ENCODE measurements around the gene SYT7.

SYT7 gene

GRCh38 chr11:61515686-61516085 lies 65.2 kb downstream of the SYT7 start:
- no peak for FAIRE-seq

- no peak for FAIRE-seq
These were observed 66.6 kb downstream of the SYT7 start for GRCh38 chr11:61514050-61514917.

GRCh38 chr11:61513143-61513765 lies 67.6 kb downstream of the SYT7 start:
- no peak for FAIRE-seq

DNA sequence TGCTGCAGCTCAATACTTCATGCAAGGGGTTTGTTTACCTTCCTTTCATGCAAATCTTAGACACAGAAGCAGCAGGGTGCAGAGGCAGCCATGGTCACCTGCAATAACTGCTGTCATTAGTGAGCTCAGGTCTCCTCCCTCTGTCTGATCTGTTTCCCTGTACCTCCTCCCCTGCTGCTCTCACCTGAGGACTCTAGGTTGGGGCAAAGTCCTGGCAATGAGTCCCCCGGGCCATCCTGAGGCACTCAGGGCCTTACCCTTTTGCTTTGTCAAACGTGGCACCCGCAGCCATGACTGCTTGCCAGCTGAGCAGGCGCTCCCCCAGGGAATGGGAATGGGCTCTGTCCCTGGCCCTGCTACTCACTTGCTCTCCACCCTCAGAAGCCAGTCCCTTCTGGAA lies 68.4 kb downstream of the SYT7 start:
- no peak for FAIRE-seq

- no peak for FAIRE-seq
These were observed 69.5 kb downstream of the SYT7 start for GRCh38 chr11:61511383-61511782.

DNA sequence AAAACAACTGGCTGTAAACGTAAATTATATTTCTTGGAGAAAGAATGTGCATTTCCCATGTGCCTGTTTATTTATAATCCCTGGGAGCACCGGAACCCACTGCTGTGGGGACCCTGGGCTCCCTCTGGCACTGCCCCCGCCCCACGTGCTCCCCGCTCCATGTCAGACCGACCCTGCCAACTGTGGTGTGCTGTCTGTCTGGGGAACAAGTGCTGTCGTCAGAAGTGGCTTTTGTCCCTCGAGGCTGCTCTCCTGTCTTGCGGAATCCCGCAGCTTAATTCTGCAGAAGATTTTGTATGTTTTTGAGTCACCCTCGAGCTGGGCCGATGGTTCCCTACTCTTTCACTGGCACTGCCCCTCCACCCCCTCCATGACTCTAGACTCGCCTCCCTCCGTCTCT lies 69.9 kb downstream of the SYT7 start:
- no peak for FAIRE-seq

DNA sequence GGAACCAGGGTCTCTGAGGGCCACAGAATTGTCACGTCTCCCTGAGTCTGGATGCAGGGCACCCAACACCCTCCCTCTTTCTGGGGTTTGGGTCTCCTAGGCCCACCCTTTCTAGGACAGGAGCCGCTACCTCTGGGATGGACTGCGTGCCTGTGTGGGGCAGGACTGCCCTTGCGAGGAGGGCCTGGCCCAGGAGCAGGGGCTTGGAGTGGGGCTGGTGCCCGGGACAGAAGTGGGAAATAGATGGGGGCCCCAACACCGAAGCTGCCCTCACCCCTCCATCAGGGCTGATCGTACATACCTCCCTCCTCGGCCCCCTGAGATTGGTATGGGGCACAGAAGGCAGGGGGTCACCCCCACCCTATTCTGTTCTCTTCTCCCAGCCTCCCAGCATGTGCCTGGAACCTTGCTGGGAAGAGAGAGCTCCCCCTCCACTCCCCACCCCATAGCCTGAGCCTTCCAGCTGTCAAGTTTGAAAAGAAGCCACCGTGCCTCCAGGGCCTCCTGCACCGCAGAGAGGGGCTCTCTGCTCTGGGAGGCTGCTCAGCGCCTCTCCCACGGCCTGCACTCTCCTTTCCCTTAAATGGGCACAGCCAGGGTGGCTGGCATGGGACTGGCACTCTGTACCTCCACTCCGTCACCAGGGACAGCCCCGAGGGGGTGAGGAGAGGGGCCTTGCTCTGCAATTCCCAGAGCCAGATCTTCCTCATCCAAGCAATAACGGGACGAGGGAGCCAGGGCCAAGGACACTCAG lies 70.5 kb downstream of the SYT7 start:
- FAIRE-seq, result no peak

DNA sequence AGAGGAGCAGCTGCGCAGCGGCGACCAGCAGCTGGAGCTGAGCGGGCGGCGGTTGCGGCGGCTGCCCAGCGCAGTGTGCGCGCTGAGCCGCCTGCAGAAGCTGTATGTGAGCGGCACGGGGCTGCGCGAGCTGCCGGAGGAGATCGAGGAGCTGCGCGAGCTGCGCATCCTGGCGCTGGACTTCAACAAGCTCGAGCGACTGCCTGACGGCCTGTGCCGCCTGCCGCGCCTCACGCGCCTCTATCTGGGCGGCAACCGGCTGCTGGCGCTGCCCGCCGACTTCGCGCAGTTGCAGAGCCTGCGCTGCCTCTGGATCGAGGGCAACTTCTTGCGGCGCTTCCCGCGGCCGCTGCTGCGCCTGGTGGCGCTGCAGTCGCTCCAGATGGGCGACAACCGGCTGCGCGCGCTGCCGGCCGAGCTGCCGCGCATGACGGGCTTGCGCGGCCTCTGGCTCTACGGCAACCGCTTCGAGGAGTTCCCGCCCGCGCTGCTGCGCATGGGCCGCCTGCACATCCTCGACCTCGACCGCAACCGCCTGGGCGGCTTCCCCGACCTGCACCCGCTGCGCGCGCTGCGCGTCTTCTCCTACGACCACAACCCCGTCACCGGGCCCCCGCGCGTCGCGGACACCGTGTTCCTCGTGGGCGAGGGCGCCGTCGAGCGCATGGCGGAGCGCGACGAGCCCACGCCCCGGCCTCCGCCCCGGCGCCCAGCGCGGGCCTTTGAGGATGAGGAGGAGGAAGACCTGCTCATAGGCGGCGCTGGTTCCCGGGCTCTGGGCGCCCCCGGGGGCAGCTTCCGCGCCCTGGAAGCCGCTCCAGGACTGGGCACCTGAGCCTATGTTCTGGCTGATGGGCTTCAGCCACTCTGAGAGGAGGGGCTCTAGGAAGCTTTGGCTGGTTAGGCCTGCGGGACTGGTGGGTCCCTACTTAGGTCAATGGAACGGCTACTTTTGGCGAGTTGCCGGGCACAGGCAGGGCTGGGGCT lies 71.5 kb downstream of the SYT7 start:
- no peak for FAIRE-seq

- no peak for FAIRE-seq
These were observed 72.7 kb downstream of the SYT7 start, which contains the start of gene LRRC10B for GRCh38 chr11:61507962-61508861. LRRC10B (plus strand) TSS chr11:61508749; CDS start chr11:61508999, 250 bp downstream.

- FAIRE-seq, result no peak
These were observed 73.7 kb downstream of the SYT7 start for GRCh38 chr11:61507012-61507768.

DNA sequence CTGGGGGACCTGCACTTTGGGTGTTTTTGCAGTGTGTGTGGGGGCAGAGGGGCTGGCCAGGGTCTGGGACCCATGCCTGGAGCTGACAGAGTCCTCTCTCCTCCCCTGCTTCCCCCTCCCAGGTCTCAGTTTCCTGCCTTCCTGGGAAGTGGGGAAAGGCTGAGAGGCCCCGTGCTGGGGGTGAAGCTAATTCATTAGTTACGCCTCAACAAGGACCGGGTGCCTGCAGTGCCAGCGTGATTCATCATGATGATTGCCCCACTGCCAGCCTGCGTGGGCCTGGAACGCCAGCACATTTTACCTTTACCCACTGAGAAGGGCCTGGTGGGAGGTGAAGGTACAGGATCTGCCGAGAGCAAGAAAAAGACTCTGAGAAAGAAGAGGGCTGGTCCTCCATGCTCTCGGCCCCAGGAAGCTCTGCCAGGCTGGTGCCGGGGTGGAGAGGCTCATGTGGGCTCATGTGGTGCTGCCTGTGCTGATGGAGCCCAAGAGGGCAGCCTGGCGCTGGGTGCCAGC lies 75.2 kb downstream of the SYT7 start:
- no peak for FAIRE-seq

DNA sequence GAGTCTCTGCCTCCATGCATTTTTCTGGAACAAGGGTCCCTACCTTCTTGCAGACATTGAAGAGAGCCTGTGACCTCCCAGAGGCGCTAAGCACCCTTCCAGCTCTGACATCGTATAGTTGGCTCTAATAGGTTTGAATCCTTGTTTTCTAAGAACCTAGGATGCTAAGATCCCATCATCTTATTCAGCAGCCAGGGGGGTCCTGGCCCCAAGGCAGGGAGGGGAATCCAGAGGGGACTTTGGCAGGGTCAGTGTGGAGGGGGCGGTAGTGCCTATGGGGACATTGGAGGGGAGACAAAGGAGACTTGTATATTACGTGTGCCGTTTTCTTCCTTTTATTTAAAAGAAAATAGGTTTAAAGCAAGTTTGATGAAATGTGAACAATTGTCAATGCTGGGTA lies 75.8 kb downstream of the SYT7 start:
- no peak for FAIRE-seq

DNA sequence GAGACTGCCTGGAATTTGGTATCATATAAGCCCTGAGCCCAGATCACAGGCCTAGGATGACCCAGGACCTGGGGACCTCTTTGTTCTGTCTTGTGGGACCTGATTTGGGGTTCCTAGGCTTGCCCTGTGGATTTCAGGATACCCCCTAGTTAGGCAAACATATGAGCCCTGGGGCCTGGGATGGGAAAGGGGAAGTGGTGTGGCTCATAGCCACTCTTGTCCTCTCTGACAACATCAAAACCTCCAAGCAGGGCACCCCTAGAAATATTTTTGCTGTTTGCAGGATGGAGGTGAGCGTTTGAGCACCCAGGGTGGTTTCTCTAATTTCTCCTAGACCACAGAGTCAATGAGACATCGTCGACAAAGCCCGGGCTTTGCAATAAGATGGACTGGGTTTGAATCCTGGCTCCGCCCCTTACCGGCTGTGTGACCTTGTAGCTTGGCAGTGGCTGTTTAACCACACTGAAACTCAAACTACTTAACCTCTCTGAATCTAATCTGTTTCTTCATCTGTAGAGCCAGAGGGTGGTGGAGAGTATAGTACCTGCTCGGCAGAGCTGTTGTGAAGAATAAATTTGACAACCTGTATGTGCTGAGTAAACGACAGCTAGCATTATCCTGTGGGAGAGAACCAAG lies 77.6 kb downstream of the SYT7 start:
- no peak for FAIRE-seq

GRCh38 chr11:61502522-61502921 lies 78.4 kb downstream of the SYT7 start:
- FAIRE-seq, result no peak

- no peak for FAIRE-seq
These were observed 80.9 kb downstream of the SYT7 start for GRCh38 chr11:61499816-61500491.

- no peak for FAIRE-seq
These were observed 82.0 kb downstream of the SYT7 start for GRCh38 chr11:61498767-61499341.

GRCh38 chr11:61497876-61498275 lies 83.0 kb downstream of the SYT7 start:
- FAIRE-seq, result no peak

DNA sequence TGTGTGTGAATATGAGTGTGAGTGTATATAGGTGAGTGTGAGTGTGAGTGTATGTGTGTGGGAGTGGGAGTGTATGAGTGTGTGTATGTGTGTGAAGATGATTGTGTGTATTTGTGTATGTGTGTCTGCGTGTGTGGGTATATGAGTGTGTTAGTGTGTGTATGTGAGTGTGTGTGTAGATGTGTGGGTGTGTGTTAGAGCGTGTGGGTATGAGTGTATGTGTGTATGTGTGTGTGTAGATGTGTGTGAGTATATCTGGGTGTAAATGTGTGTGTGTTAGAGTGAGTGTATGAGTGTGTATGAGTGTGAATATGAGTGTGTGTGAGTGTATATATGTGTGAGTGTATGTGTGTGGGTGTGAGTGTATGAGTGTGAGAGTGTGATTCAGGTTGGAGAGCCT lies 83.4 kb downstream of the SYT7 start:
- no peak for FAIRE-seq
